MCF 10A (cell line): ENCODE results near the gene TGFB1I1. TPM values are rescaled to one million over a fixed set of nuclear protein-coding genes. Genes with fewer than 3 reads are reported as not detected.
"Not testable (repeated sequence)": the region's sequence is repeated elsewhere in the genome, so short reads cannot be mapped to it uniquely, and the experiment has no call there.

Experiments used
- BruUV-seq: library from RNA; stranded (reverse); fragments of 400-500 nt; replicated peaks from 2 replicates; lab custom pipeline; 2021; lab: Mats Ljungman, UMichigan
- CTCF ChIA-PET: fragments of 300-600 bp; sonication (Branson Sonifier 250); formaldehyde crosslinking; extraction: SDS; loops from one replicate; lab custom pipeline; 2021; ENCODE audit warnings: antibody characterized with exemption, inconsistent platforms; lab: Yijun Ruan, JAX
- POLR2A ChIA-PET: fragments of 300-600, 350-650 bp; sonication (Branson Sonifier 250); formaldehyde crosslinking; extraction: SDS; loops from one replicate; lab custom pipeline; 2020; ENCODE audit warnings: antibody characterized with exemption, inconsistent platforms; lab: Yijun Ruan, JAX
- DNase-seq: peaks from one replicate; pipeline ENCODE4 v3.0.0-alpha.2; 2018; ENCODE audit not compliant: unreplicated experiment
- H3K27ac Mint-ChIP-seq: one replicate; pipeline ENCODE4 v1.8.0; 2022; ENCODE audit warnings: mild to moderate bottlenecking, low read depth, mixed read lengths; ENCODE audit not compliant: unreplicated experiment
- H3K27me3 Mint-ChIP-seq: one replicate; pipeline ENCODE4 v1.8.0; 2022; ENCODE audit warnings: mixed read lengths; ENCODE audit not compliant: insufficient read depth, unreplicated experiment
- H3K36me3 Mint-ChIP-seq: one replicate; pipeline ENCODE4 v1.8.0; 2022; ENCODE audit warnings: mild to moderate bottlenecking, moderate library complexity, mixed read lengths; ENCODE audit not compliant: insufficient read depth, unreplicated experiment
- H3K4me1 Mint-ChIP-seq: one replicate; pipeline ENCODE4 v1.8.0; 2022; ENCODE audit warnings: mixed read lengths; ENCODE audit not compliant: insufficient read depth, unreplicated experiment
- H3K4me3 Mint-ChIP-seq: one replicate; pipeline ENCODE4 v1.8.0; 2022; ENCODE audit warnings: mild to moderate bottlenecking, moderate library complexity, mixed read lengths; ENCODE audit not compliant: unreplicated experiment
- H3K9me3 Mint-ChIP-seq: one replicate; pipeline ENCODE4 v1.8.0; 2022; ENCODE audit warnings: mixed read lengths; ENCODE audit not compliant: unreplicated experiment
- CTCF ChIP-seq: fragments of 200-600 bp; IDR thresholded peaks from one replicate; pipeline ENCODE4 v1.8.0; 2022; ENCODE audit warnings: antibody characterized with exemption, mild to moderate bottlenecking; ENCODE audit not compliant: unreplicated experiment
- intact Hi-C: fragments of 100-400 bp; cut with micrococcal nuclease; formaldehyde crosslinking; loops from 2 replicates; pipeline ENCODE4 v1.14.1; 2022
- total RNA-seq: library from RNA; stranded (reverse); gene quantifications from 2 replicates; pipeline ENCODE4 v1.2.3, GENCODE V29; 2022

Gene TGFB1I1
- total RNA-seq, 1 experiment from 2014 or later, result 14.7 TPM

GRCh38 chr16:31440516-31441184 lies 31.3 kb upstream of the TGFB1I1 start:
- H3K4me3 Mint-ChIP-seq, result no peak overlapping the region
- peaks cover 5% of the 10 kb centered on the region for H3K36me3 Mint-ChIP-seq
- TF ChIP-seq CTCF, result no peak
- H3K27me3 Mint-ChIP-seq, result no peaks in the 10 kb centered on the region
- H3K9me3 Mint-ChIP-seq, result no peaks in the 10 kb centered on the region
- intact Hi-C loops, result loop anchor here (5.0 kb wide), 1 partner anchor 258 kb away; the partner anchor contains the start of gene FUS
- CTCF ChIA-PET, result interaction anchor here (0.6 to 7.0 kb wide), 5 partner anchors 11 to 385 kb away, joined by 3 to 65 read pairs (median 6); partner anchors contain the start of gene ARMC5
- H3K4me1 Mint-ChIP-seq, result peaks cover 12% of the 10 kb centered on the region
- POLR2A ChIA-PET, result interaction anchor here (0.8 to 2.4 kb wide), 3 partner anchors 11 to 261 kb away, joined by 4 to 9 read pairs (median 5); partner anchors contain the start of gene FUS
- no TSS peak for BruUV-seq
- no peak overlapping the region for H3K27ac Mint-ChIP-seq
- DNase-seq, result no peak

- no peaks in the 10 kb centered on the region for H3K27me3 Mint-ChIP-seq
- no peak for TF ChIP-seq CTCF
- no peak overlapping the region for H3K27ac Mint-ChIP-seq
- peak overlapping the region; percentile 87 for H3K4me3 Mint-ChIP-seq
- H3K36me3 Mint-ChIP-seq, result peaks cover 5% of the 10 kb centered on the region
- DNase-seq, result no peak
- H3K4me1 Mint-ChIP-seq, result peaks cover 12% of the 10 kb centered on the region
- TSS peak; percentile 23 for BruUV-seq
- intact Hi-C loops, result loop anchor here (2.0 to 5.0 kb wide), 3 partner anchors 55 to 260 kb away; partner anchors contain the start of gene FUS
- no peaks in the 10 kb centered on the region for H3K9me3 Mint-ChIP-seq
- POLR2A ChIA-PET, result interaction anchor here (1.0 to 4.7 kb wide), 4 partner anchors 11 to 262 kb away, joined by 4 to 30 read pairs (median 17); partner anchors contain the start of genes ARMC5 and FUS
- CTCF ChIA-PET, result interaction anchor here (0.6 to 7.0 kb wide), 20 partner anchors 11 to 488 kb away, joined by 3 to 65 read pairs (median 4); partner anchors contain the start of genes ARMC5 and HSD3B7
Measured at GRCh38 chr16:31441956-31442355, 30.0 kb upstream of the TGFB1I1 start.

- H3K9me3 Mint-ChIP-seq, H3K36me3 Mint-ChIP-seq, intact Hi-C loops, BruUV-seq, H3K27ac Mint-ChIP-seq, DNase-seq, H3K27me3 Mint-ChIP-seq, H3K4me3 Mint-ChIP-seq: not testable (repeated sequence)
- peaks cover 12% of the 10 kb centered on the region for H3K4me1 Mint-ChIP-seq
- ChIA-PET POLR2A (interaction anchor here (1.4 to 4.7 kb wide), 3 partner anchors 9 to 372 kb away, joined by 3 to 30 read pairs (median 4); partner anchors contain the start of genes ARMC5, ZNF646 and ZNF668), CTCF (interaction anchor here (0.6 to 7.0 kb wide), 5 partner anchors 13 to 303 kb away, joined by 3 to 65 read pairs (median 5); partner anchors contain the start of gene ARMC5)
Measured at GRCh38 chr16:31445931-31446330, 26.0 kb upstream of the TGFB1I1 start.

GRCh38 chr16:31451201-31451600 lies 20.8 kb upstream of the TGFB1I1 start:
- no peak overlapping the region for H3K4me3 Mint-ChIP-seq
- H3K36me3 Mint-ChIP-seq, result no peaks in the 10 kb centered on the region
- CTCF ChIA-PET, result interaction anchor here (0.6 to 2.9 kb wide), 23 partner anchors 8 to 465 kb away, joined by 3 to 26 read pairs (median 4); partner anchors contain the start of gene ZNF843
- H3K4me1 Mint-ChIP-seq, result peaks cover 21% of the 10 kb centered on the region
- no peak for DNase-seq
- intact Hi-C loops, result loop anchor here (5.0 to 10.0 kb wide), 2 partner anchors 244 to 419 kb away; partner anchors contain the start of gene STX4
- no peaks in the 10 kb centered on the region for H3K27me3 Mint-ChIP-seq
- no TSS peak for BruUV-seq
- TF ChIP-seq CTCF, result no peak
- H3K9me3 Mint-ChIP-seq, result no peaks in the 10 kb centered on the region
- POLR2A ChIA-PET, result interaction anchor here (0.7 to 4.8 kb wide), 13 partner anchors 8 to 497 kb away, joined by 3 to 29 read pairs (median 10); partner anchors contain the start of genes ARMC5, FUS, KAT8 and RUSF1
- H3K27ac Mint-ChIP-seq, result peak overlapping the region; percentile 94
